Measurements from ENCODE around the gene FOXK2.

DNA sequence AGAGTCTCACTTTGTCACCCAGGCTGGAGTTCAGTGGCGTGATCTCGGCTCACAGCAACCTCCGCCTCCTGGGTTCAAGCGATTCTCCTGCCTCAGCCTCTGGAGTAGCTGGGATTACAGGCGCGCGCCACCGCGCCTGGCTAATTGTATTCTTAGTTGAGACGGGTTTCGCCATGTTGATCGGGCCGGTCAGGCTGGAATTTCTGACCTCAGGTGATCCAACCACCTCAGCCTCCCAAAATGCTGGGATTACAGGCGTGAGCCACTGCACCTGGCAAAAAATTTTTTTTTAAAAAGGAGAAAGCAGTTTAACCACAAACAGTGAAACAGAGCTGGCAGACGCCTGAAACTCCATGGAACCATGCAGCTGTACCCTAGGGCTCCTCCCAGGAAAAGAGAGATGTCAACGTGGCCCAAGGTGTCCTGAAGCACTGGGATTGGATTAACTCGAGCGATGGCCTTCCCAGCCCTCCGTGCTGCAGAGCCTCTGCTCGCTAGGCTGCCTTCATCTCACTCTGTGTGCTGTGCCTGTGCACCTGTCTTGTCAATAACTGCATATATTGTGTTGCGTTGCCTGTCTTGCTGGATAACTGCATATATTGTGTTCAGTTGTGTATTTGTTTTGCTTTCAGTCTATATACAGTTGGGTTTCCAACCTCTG is 29.6 kb upstream of the FOXK2 start:
- no peak for TF ChIP-seq POLR2A (IDR thresholded peaks at IDR 0.05)
- no peak for TF ChIP-seq POLR2AphosphoS5 (IDR thresholded peaks at IDR 0.05)

Measured in breast epithelium (tissue), 3 donors.